HG02852 (cell line): ENCODE results near the gene NDUFA5.
A peak's percentile ranks its signal among the peaks of the same experiment; 100 is the strongest.
"Not testable (repeated sequence)": the region's sequence is repeated elsewhere in the genome, so short reads cannot be mapped to it uniquely, and the experiment has no call there.

ENCODE experiments used
- ATAC-seq: cut with Tn5 transposase; IDR thresholded peaks from one replicate; pipeline ENCODE4 v1.9.1; 2021; ENCODE audit warnings: mild to moderate bottlenecking, moderate library complexity; ENCODE audit not compliant: unreplicated experiment

The NDUFA5 gene

GRCh38 chr7:123526533-123526932 lies 31.1 kb downstream of the NDUFA5 start:
- ATAC-seq, result not testable (repeated sequence)

DNA sequence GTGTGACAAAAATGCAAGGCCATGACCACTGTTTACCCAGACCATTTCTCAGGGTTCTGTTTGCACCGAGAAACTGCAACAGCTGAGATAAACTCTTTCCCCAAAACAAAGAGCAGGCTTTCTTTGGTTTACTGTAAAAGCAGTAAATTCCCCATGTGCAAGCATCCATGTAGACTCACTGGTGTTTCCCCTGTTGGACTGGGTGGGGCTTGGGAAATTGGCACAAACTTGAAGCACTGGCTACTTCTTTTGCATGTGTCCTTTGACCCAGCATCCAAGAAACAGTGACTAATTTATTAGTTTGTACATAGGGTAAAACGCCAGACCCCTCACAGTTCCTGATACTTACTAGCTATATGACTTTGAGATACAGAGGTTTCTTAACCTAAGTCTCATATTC lies 35.6 kb downstream of the NDUFA5 start:
- no peak for ATAC-seq

- ATAC-seq, result no peak
Observed at GRCh38 chr7:123505221-123505620, 52.4 kb downstream of the NDUFA5 start.

DNA sequence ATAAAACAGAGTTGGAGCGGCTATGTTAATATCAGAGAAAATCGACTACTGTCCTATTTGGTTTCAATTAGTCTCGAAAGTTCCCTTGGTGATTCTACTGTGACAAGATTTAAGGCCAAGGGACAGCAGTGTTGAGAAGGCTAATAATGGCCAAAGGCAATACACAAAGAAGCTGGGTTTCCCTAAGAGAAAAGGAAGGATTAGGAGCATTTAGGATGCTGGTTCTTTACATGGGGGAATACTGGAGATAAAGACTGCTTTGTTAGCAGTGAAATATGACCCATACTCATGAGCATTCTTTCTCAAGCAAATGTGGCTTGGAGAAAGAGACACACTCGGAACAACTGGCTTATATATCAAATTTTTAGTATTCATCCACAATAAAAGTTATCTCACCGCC lies 55.4 kb downstream of the NDUFA5 start:
- ATAC-seq, result no peak

- ATAC-seq, result no peak
Observed at GRCh38 chr7:123500878-123501489, 56.6 kb downstream of the NDUFA5 start.

DNA sequence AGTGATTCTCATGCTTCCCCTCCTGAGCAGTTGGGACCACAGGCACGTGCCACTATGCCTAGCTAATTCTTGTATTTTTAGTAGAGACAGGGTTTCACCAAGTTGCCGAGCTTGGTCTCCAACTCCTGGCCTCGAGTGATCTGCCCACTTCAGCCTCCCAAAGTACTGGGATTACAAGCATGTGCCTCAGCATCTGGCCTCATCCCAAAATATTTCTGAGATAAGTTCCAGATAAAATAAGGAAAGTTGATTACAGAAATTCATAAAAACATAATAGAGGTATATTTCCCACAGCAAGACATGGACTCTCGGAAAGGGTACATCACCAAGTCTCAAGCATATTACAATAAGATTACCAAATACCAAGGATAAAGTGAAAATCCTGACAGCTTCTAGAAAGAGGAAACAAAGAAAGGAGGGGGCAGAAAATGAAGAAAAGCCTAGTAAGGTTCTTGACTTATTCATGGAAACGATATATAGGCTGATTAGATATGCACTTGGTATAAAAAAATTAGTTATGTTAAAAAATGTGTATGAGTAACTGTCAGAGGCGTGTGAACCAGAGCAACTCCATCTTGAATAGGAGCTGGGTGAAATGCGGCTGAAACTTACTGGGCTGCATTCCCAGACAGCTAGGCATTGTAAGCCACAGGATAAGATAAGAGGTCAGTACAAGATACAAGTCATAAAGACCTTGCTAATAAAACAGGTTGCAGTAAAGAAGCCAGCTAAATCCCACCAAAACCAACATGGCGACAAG lies 58.2 kb downstream of the NDUFA5 start:
- no peak for ATAC-seq

DNA sequence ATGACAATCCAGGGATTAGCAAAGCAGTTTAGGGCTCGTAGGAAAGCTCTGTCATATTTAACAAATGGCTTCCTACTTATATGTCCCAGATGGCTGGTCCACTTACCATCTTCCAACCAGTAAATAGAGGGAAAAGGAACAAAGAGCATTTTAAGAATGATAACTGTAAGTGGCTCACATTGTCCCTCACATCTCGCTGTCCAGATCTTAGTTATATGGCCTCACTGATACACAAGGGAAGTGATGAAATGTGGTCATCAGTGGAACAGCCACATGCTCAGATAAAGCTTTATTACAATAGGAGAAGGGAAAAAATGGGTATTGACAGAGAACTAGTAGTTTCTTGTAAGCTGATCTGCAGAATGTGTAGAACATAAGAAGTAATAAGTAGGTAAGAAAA lies 59.0 kb downstream of the NDUFA5 start:
- no peak for ATAC-seq

GRCh38 chr7:123498031-123498430 lies 59.6 kb downstream of the NDUFA5 start:
- no peak for ATAC-seq

DNA sequence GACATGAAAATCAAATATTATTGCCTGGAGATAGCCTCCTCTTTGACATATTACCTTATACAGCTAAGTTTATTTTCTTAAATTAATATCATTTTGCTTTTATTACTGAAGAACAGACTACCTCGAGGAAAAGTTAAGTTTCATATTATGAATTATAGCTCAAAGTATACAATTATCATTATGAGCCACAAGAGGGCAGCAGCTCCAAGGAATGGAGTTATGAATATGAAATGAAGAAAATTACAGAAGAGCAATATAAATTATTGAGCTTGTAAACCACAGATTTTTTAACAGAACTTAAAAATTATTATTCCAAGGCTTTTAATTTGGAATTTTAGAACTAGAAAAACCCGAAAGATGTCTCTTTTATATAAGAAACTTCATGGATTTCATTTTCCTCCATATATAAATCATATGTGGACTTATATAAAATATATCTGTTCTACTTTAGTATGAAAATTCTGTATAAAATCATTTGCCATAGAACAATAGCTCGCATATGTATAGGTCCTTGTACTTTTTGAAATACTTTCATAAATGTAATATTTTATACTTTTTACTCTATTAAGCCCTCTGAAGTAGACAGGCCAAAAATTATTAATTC lies 63.3 kb downstream of the NDUFA5 start:
- peak; percentile 73 for ATAC-seq

DNA sequence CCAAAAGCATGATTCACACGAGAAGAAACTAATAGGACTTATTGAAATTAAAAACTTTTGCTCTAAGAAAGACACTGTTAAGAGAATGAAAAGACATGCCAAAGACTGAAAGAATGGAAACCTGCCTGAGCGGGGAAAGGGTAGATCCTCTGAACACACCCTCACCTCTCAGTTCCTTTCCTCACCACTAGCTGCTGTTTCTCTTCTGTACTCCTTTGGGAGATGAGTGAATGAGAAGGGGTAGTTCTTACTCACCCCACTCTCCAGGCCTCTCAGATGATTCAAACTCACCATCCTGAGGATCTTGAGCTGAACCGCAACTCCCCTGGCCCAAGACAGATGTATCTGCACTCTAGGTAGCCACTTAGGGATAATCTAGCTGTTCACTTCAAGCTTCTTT lies 65.1 kb downstream of the NDUFA5 start:
- peak; percentile 80 for ATAC-seq
